GM19239 (cell line): ENCODE measurements around the gene ZNF804A.
"Not testable (repeated sequence)": the region's sequence is repeated elsewhere in the genome, so short reads cannot be mapped to it uniquely, and the experiment has no call there.

Experiments
- DNase-seq: peaks from one replicate; pipeline ENCODE4 v3.0.0; 2011; ENCODE audit warnings: low spot score; ENCODE audit not compliant: insufficient read length
- FAIRE-seq: peaks from 2 replicates; lab custom pipeline; 2011; peaks lifted over from hg19 to GRCh38; lab: Jason Lieb, UNC

The ZNF804A gene

GRCh38 chr2:184793176-184793575, 194.8 kb downstream of the ZNF804A start:
- no peak for FAIRE-seq

GRCh38 chr2:184799379-184799778, 201.1 kb downstream of the ZNF804A start:
- DNase-seq (no peak), FAIRE-seq (no peak)

More at GRCh38 chr2:184793176-184793575, 194.8 kb downstream of the ZNF804A start:
- no peak for DNase-seq

DNA sequence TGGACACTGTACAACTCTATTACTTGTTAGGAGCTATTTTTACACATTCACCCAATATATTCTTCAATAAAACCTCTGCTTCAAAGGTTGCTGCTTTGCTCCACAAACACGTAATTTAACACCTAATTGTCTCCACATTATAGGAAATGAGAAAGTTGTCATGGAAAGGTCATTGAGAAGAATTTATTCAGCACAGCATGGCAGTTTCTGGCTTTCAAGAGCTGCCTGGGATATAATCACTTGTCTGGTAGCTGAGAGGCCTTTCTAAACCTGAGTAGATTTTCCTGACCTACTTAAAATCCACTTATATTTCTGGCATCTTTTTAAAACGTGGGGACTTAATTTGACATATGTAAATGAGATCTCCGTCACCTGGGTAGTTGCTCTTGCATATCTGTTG, 216.1 kb downstream of the ZNF804A start:
- DNase-seq = no peak
- FAIRE-seq = no peak

GRCh38 chr2:184815824-184816223, 217.5 kb downstream of the ZNF804A start:
- FAIRE-seq = no peak
- DNase-seq = no peak

DNA sequence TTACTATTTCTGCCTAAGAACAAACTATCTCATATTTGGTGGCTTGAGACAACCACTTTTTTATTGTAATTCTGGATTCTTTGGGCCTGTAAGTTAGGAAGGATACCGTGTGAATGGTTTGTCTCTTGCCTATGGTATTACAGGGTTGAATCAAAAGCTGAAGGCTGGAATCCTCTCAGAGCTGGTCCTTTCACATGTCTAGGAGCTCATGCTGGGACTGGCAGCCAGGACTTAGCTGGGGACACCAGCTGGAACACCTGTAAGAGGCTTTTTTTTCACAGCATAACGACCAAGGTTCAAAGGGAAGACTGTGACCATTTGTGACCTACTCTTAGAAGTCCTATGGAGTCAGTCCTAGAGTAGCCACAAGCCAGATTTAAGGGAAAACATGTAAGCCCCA, 226.3 kb downstream of the ZNF804A start:
- DNase-seq (no peak), FAIRE-seq (no peak)

DNA sequence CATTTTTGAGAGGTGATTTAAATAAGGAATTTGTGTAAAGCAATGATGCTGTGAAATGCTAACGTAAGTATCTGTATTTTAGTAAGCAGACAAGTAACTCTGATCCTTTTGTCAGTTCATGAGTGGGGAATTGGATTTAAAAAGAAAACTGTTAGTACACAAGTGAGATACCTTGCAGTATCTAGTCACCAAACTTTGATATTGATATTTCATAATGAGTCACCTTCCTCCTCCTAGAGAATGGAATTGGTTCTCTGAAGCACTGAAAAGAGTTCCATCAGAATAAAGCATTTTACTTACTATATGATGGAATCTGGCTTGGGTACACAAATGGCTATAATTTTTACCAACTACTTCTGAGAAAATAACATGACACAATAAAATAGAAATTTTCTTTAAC, 232.2 kb downstream of the ZNF804A start:
- FAIRE-seq = no peak

DNA sequence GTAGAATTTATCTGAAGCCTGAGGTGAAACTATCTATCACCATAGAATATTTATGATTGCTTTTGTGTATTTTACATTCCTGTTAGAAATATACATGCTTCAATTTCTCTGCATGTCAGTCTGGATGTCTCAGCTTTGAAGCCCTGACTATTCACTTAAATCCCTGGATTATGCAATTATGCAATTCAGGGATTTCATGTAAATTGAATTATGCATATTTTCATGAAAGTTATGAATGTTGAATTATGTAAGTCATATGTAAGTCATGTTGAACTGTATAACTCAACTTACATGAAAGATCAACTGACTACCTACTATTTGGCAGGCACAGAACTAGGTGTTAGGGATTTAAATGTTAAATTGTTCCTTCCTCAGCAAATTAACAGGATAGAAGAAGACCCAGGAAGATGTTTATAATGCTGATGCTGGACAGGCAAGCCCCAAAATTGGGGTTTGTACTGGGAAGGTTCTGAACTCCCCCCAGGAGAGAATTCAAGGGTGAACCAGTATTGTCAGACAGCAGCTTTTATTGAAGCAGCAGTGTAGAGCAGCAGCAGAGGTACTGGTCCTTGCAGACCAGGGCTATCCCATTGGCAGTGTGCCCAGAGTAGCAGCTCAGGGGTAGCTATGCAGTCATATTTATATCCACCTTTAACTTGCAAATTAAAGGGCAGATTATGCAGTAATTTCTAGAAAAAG, 236.5 kb downstream of the ZNF804A start:
- DNase-seq (no peak), FAIRE-seq (no peak)

More for the DNA sequence above, 232.2 kb downstream of the ZNF804A start:
- DNase-seq = no peak

DNA sequence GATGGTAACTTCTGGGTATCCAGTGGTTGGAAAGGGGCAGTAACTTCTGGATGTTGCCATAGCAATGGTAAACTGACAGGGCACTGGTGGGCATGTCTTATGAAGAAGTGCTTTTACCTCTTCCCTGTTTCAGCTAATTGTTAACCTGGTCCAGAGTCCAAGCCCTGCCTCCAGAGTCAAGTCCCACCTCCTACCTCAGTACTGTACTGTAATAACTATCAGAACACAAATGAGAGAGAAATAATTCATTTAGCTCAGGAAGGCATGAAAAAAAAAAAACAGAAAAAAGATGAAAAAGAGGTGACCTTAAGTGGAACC, 237.0 kb downstream of the ZNF804A start:
- DNase-seq (no peak), FAIRE-seq (no peak)

DNA sequence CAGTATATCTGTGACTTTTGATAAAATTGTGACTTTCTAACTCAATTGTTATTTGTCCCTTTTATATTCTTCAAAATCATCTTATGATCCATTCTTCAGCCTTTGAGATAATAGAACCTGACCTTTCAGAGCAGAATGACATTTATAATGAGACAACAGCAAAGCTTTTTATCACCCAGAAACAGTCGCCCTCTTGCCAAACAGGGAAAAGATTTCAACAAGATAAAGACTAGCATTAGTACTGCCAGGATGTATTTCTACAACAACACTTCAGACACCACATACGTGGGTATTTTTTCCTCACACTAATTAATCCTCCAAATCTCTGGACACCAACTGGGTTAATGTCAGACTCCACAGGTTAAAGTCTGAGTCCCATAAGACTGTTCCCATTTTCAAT, 249.0 kb downstream of the ZNF804A start:
- DNase-seq (no peak), FAIRE-seq (no peak)

DNA sequence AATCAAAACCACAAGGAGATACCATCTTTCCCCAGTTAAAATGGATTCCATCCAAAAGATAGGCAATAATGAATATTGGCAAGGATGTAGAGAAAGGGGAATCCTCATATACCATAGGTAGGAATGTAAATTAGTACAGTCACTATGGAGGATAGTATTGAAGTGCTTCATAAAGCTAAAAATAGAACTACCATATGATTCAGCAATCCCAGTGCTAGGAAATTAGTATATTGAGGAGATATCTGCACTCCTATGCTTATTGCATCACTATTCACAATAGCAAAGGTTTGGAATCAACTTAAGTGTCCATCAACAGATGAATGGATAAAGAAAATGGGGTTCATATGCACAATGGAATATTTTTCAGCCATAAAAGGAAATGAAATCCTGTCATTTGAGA, 251.2 kb downstream of the ZNF804A start:
- FAIRE-seq (no peak), DNase-seq (no peak)

DNA sequence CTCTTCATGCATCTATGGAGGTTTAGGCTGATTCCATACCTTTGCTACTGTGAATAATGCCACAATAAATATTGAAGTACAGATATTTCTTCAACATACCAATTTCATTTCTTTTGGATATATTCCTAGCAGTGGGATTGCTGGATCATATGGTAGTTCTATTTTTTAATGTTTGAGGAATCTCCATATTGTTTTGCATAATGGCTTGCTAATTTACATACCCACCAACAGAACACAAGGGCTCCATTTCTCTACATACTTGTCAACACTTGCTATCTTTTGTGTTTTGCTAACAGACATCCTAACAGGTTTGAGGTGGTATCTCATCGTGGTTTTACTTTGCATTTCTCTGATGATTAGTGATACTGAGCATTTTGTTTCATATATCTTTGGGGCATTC, 253.2 kb downstream of the ZNF804A start:
- FAIRE-seq (no peak), DNase-seq (no peak)

DNA sequence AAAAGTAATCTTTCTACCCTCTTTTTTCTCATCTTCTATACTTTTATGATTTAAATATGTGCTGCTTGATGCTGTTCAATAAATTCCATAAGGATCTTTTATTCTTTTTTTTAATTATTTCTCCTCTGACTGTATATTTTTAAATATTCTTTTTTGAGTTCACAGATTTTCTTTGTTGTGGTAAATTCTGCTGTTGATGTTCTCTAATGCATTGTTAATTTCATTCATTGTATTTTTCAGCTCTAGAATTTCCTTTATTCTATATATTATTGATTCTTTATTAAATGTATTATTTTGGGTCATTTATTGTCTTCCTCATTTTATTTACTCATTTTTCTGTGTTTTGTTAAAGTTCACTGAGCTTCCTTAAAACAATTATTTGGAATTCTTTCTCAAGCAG, 260.9 kb downstream of the ZNF804A start:
- DNase-seq (no peak), FAIRE-seq (no peak)

DNA sequence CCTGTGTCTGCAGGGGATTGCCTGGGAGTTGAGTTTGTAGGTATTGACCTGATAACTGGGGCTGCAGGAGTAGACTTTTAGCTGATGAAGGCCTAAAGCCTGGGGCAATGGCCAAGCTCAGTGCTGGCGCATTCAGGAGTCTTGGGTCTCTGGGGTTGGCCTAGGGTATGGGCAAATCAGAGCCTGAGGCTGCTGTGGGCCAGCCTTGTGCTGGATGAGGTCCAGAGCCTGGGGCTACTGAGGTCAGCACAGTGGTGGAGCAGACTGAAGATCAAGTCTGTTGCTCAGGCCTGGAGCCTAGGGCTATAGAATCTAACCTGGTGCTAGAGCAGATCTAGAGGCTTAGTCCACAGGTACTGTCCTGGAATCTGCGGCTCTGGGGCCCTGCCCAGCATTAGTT, 262.4 kb downstream of the ZNF804A start:
- DNase-seq (no peak), FAIRE-seq (no peak)

DNA sequence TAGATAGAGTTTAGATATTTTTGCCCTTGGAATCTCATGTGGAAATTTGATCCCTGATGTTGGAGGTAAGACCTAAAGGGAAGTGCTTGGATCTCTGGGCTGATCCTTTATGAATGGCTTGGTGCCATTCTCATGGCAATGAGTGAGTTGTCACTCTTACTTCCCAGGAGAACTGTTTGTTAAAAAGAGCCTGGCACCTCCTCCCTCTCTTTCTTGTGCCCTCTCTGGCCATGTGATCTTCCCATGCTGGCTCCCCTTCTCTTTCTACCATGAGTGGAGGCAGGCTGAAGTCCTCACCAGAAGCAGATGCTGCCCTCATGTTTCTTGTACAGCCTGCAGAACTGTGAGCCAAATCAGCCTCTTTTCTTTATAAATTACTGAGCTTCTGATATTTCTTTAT, 276.9 kb downstream of the ZNF804A start:
- FAIRE-seq (no peak), DNase-seq (no peak)

DNA sequence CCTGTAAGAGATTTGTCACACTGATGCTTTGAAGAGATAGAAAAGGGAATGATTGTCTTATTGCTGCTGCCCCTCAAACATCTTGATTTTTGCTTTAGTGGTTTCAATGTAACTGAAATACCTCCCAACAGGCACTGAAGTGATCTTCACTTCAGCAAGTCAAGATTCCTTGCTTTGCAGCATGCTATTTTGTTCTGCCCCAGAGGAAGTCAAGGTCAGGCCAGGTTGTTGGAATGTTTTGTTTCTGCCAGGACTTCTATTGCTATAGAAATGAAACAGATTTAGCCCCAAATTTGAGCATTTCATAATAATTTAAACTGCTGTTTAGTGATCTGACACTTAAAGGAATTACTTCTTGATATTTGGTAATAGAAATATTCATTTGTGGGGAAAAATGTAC, 277.6 kb downstream of the ZNF804A start:
- DNase-seq (no peak), FAIRE-seq (no peak)

DNA sequence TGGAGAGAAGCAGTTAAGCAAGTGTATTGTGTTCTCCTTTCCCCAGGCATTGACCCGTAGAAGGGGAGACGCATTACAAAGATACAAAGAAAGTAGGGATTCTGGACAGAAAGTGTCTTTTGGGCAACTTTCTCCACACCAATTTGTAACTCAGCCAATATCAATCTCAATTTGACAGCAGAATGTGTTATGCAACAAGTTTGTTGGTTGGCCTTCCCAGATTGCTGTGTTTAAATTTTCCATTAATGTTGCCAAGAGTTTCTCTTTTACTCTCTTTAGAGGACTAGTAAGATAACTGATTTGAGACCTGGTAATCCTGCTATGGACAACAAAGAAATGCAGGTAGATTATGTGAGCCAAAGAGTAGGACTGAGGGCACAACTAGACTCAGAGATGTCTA, 279.6 kb downstream of the ZNF804A start:
- no peak for FAIRE-seq
- DNase-seq = no peak

DNA sequence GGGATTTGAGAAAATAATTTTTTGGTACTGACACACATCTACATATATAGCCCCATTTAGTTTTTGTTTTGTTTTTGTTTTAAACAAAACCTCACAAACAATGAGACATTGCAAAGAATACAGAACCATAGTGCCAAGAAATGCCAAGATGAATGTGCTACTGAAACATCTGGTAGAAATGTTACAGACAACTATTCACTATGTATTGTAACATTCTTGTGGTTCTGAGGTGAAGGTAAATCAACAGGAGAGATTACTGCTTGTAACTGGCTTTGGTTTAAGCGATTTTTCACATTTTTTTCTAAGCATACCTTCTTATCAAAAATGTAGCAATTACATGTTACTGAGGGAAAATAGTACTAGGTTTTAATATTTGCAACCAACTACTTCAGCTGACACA, 281.3 kb downstream of the ZNF804A start:
- DNase-seq = no peak
- FAIRE-seq = no peak

GRCh38 chr2:184886585-184886984, 288.3 kb downstream of the ZNF804A start:
- not testable (repeated sequence) for DNase-seq, FAIRE-seq

- no peak for DNase-seq
These were observed 292.0 kb downstream of the ZNF804A start for GRCh38 chr2:184890311-184890710.

GRCh38 chr2:184904991-184905390, 306.7 kb downstream of the ZNF804A start:
- no peak for DNase-seq
- FAIRE-seq = no peak

More at GRCh38 chr2:184890311-184890710, 292.0 kb downstream of the ZNF804A start:
- FAIRE-seq = peak; percentile 64

DNA sequence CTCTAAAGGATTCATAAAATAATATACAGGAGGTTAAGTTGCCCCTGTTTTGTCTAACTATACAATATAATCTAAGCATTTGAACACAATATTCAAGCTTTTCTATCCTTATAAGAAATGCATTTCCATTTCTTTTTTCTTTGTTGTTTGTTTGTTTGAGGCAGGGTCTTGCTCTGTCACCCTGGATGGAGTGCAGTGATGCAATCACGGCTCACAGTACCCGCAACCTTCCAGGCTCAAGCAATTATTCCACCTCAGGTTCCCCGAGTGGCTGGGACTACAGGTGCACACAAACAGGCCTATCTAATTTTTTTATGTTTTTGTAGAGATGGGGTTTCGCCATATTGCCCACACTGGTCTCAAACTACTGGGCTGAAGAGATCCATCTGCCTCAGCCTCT, 307.8 kb downstream of the ZNF804A start:
- FAIRE-seq = no peak
- DNase-seq = no peak

- DNase-seq = no peak
- no peak for FAIRE-seq
These were observed 308.4 kb downstream of the ZNF804A start for GRCh38 chr2:184906709-184907108.

- FAIRE-seq = no peak
- no peak for DNase-seq
These were observed 310.6 kb downstream of the ZNF804A start for GRCh38 chr2:184908966-184909365.
